Mesendoderm (in vitro differentiated cells): ENCODE data around the gene LYRM1.

Source experiments
- DNase-seq: peaks from one replicate; pipeline ENCODE4 v3.0.0; 2013
- H2AK5ac ChIP-seq: 2 replicates; pipeline ENCODE4 v1.6.1; 2013; ENCODE audit warnings: low read length, inconsistent platforms
- H2BK120ac ChIP-seq: 2 replicates; pipeline ENCODE4 v1.6.1; 2013; ENCODE audit warnings: low read depth, mild to moderate bottlenecking, low read length, moderate library complexity, mixed read lengths
- H2BK15ac ChIP-seq: replicated peaks from 2 replicates; pipeline ENCODE4 v1.6.1; 2013; ENCODE audit warnings: low read depth, mild to moderate bottlenecking, moderate library complexity
- H2BK5ac ChIP-seq: 2 replicates; pipeline ENCODE4 v1.6.1; 2013; ENCODE audit warnings: low read length, inconsistent platforms
- H3K18ac ChIP-seq: 2 replicates; pipeline ENCODE4 v1.6.1; 2013; ENCODE audit warnings: mild to moderate bottlenecking, low read length, mixed read lengths
- H3K23ac ChIP-seq: one replicate; pipeline ENCODE4 v1.6.1; 2013; ENCODE audit warnings: low read length
- H3K27ac ChIP-seq: 2 replicates; pipeline ENCODE4 v1.5.1; 2013; ENCODE audit warnings: low read depth, mild to moderate bottlenecking, inconsistent platforms, low read length, moderate library complexity
- H3K27me3 ChIP-seq: 2 replicates; pipeline ENCODE4 v1.6.1; 2013; ENCODE audit warnings: low read length, control low read depth, mild to moderate bottlenecking, inconsistent platforms; ENCODE audit not compliant: insufficient read depth, poor library complexity
- H3K36me3 ChIP-seq: 2 replicates; pipeline ENCODE4 v1.6.1; 2013; ENCODE audit warnings: low read length, inconsistent platforms; ENCODE audit not compliant: control insufficient read depth, insufficient read depth
- H3K4ac ChIP-seq: one replicate; pipeline ENCODE4 v1.6.1; 2013; ENCODE audit warnings: low read depth, mild to moderate bottlenecking, low read length, moderate library complexity
- H3K4me1 ChIP-seq: 2 replicates; pipeline ENCODE4 v1.6.1; 2013; ENCODE audit warnings: low read depth, low read length, inconsistent platforms; ENCODE audit not compliant: control insufficient read depth
- H3K4me2 ChIP-seq: 2 replicates; pipeline ENCODE4 v1.6.1; 2013; ENCODE audit warnings: low read length
- H3K4me3 ChIP-seq: 2 replicates; pipeline ENCODE4 v1.5.1; 2013; ENCODE audit warnings: mild to moderate bottlenecking, low read length
- H3K56ac ChIP-seq: one replicate; pipeline ENCODE4 v1.6.1; 2013; ENCODE audit warnings: low read length
- H3K79me1 ChIP-seq: 2 replicates; pipeline ENCODE4 v1.6.1; 2013; ENCODE audit warnings: low read length, inconsistent platforms
- H3K79me2 ChIP-seq: 2 replicates; pipeline ENCODE4 v1.6.1; 2013; ENCODE audit warnings: mild to moderate bottlenecking, low read length; ENCODE audit not compliant: control insufficient read depth, insufficient read depth
- H3K9ac ChIP-seq: 2 replicates; pipeline ENCODE4 v1.6.1; 2013; ENCODE audit warnings: low read length, inconsistent platforms
- H4K5ac ChIP-seq: one replicate; pipeline ENCODE4 v1.6.1; 2013; ENCODE audit warnings: low read length
- H4K8ac ChIP-seq: one replicate; pipeline ENCODE4 v1.6.1; 2013; ENCODE audit warnings: low read depth, mild to moderate bottlenecking, control low read depth, low read length, moderate library complexity
- WGBS: extraction: QIAGEN DNeasy Blood & Tissue Kit; methylation state at CpG from one replicate; pipeline ENCODE4 v1.1.7; 2013; ENCODE audit warnings: low lambda C conversion rate, missing lambda C conversion rate; ENCODE audit not compliant: insufficient coverage; ENCODE audit errors: extremely low coverage; 5-methylcytosine and 5-hydroxymethylcytosine counted together

The LYRM1 gene

DNA sequence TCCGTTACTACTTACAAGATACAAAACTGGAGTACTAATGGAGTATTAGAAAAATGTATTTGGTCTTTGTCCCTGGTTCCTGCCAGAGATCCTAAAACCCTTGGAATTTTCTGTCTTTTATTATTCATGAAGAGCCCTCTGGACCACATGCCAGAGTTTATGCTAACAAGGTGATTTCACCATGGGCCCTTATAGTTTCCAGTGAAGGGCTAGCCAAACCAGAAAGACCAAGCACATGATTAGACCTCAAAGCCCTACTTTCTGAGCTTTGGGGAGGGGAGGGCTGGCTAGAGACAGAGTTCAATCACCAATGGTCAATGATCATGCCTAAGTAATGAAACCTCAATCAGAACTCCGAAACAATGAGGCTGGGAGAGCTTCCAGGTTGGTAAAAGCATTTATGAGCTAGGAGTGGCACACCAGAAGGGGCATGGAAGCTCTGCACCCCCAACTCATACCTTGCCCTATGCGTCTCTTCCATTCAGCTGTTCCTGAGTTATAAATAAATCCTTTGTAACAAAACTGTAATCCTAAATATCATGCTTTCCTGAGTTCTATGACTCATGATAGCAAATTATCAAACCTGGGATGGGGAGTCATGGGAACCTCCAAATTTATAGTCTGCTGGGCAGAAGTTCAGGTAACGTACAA is 10.8 kb upstream of the LYRM1 start:
- H4K8ac ChIP-seq, result no peak overlapping the region
- no peak overlapping the region for H3K4me3 ChIP-seq
- no peak overlapping the region for H3K23ac ChIP-seq
- no peak overlapping the region for H4K5ac ChIP-seq
- DNase-seq, result peak; percentile 50
- H3K79me1 ChIP-seq, result peaks cover 20% of the 10 kb centered on the region
- H3K4me2 ChIP-seq, result no peak overlapping the region
- H2BK120ac ChIP-seq, result no peak overlapping the region
- no peak overlapping the region for H2BK15ac ChIP-seq
- WGBS, result no CpG with 5 or more reads among the region's 4 CpGs
- no peak overlapping the region for H3K56ac ChIP-seq
- no peak overlapping the region for H3K27ac ChIP-seq
- no peaks in the 10 kb centered on the region for H3K27me3 ChIP-seq
- H2AK5ac ChIP-seq, result no peak overlapping the region
- no peak overlapping the region for H3K9ac ChIP-seq
- H3K79me2 ChIP-seq, result peaks cover 18% of the 10 kb centered on the region
- no peak overlapping the region for H3K18ac ChIP-seq
- no peak overlapping the region for H2BK5ac ChIP-seq
- H3K4me1 ChIP-seq, result no peaks in the 10 kb centered on the region
- no peak overlapping the region for H3K4ac ChIP-seq
- H3K36me3 ChIP-seq, result no peaks in the 10 kb centered on the region

DNA sequence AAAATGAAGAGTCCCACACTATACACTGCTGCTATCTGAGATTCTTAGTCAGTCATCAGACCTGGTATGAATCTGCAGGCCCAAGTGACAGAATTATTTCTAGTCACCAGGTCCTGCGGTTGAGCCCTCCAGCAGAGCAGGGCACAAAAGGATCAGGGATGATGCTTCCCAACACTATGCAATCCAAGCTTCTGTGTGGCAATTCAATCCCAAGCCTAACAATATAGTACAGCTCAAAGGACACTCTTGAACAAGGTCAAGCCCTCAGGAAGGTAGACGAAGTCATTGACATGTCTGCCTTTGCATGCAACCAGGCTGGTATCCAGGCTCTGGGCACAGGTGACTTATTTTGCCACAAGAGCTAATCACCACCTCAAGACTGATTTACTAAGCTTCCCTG is 6.2 kb upstream of the LYRM1 start:
- Histone ChIP-seq H3K56ac (no peak overlapping the region), H2BK120ac (no peak overlapping the region), H2AK5ac (no peak overlapping the region), H3K4me1 (peaks cover 2% of the 10 kb centered on the region), H3K18ac (no peak overlapping the region), H4K8ac (no peak overlapping the region), H3K36me3 (no peaks in the 10 kb centered on the region), H3K27me3 (no peaks in the 10 kb centered on the region), H4K5ac (no peak overlapping the region), H3K4me3 (no peak overlapping the region), H2BK5ac (no peak overlapping the region), H3K27ac (no peak overlapping the region), H3K4ac (no peak overlapping the region), H3K79me1 (peaks cover 27% of the 10 kb centered on the region), H3K4me2 (no peak overlapping the region), H2BK15ac (no peak overlapping the region), H3K9ac (no peak overlapping the region), H3K79me2 (peaks cover 47% of the 10 kb centered on the region), H3K23ac (no peak overlapping the region)
- DNase-seq, result no peak
- WGBS, result no CpG with 5 or more reads among the region's 2 CpGs

DNA sequence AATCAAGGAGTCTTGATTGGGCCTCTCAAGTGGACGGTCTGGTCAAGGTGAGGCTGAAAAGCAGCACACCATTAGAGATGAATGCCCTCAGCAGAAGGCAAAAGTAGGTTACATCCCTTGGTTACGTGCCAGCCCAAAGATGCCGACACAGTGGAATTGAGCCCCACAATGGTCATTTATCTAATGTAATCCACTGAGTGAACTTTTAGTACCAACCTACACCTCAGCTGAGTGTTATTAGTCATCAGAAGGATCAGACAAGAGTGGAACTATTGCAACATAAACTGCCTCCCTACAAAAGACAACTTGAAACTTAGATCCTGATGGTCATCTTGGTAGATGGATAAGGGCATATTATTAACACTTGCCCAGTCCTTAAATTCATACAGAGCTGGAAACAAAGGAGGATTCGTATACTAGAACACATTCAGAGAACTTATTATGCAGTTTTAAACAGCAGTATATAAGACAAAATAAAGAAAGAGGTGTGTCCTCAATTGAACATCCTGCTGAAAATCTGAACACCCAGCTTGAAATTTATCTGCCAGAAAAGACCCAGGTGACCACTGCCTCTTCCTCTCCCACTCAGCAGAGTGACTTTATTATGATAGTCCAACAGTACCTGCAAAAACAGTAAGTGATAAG is 3.2 kb upstream of the LYRM1 start:
- Histone ChIP-seq H3K4ac (no peak overlapping the region), H3K18ac (no peak overlapping the region), H3K79me2 (peaks cover 44% of the 10 kb centered on the region), H3K4me3 (no peak overlapping the region), H3K79me1 (peaks cover 24% of the 10 kb centered on the region), H2AK5ac (no peak overlapping the region), H3K27me3 (no peaks in the 10 kb centered on the region), H4K5ac (no peak overlapping the region), H3K27ac (no peak overlapping the region), H2BK15ac (no peak overlapping the region), H4K8ac (no peak overlapping the region), H3K9ac (no peak overlapping the region), H2BK120ac (no peak overlapping the region), H3K56ac (no peak overlapping the region), H2BK5ac (no peak overlapping the region), H3K36me3 (no peaks in the 10 kb centered on the region), H3K4me2 (no peak overlapping the region), H3K4me1 (peaks cover 2% of the 10 kb centered on the region), H3K23ac (no peak overlapping the region)
- no CpG with 5 or more reads among the region's 4 CpGs for WGBS
- DNase-seq, result no peak

DNA sequence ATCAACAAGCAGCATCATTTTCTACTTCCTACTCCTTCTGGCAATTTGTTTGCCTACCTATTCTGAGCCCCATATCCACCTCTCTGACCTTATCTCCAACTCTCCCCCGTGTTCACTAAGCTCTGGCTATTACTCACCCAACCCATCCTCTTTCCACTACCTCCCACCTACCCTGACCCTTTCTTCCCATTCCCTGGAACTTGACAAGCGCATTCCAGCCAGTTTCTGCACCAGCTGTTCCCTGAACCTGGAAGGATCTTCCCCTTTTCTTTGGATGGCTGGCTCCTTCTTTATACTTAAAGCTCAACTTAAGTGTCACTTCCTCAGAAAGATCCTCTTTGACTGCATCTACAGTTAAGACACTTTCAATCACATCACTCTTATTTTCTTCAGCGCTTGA is 2.6 kb upstream of the LYRM1 start:
- Histone ChIP-seq H3K4ac (no peak overlapping the region), H3K79me2 (peaks cover 41% of the 10 kb centered on the region), H3K18ac (no peak overlapping the region), H2BK120ac (no peak overlapping the region), H3K4me2 (no peak overlapping the region), H3K27ac (no peak overlapping the region), H3K4me3 (no peak overlapping the region), H4K5ac (no peak overlapping the region), H2AK5ac (no peak overlapping the region), H3K23ac (peak overlapping the region; percentile 29), H3K36me3 (no peaks in the 10 kb centered on the region), H2BK15ac (no peak overlapping the region), H2BK5ac (no peak overlapping the region), H3K56ac (no peak overlapping the region), H3K79me1 (peaks cover 24% of the 10 kb centered on the region), H3K27me3 (no peaks in the 10 kb centered on the region), H3K9ac (peak overlapping the region; percentile 18), H4K8ac (no peak overlapping the region), H3K4me1 (peaks cover 2% of the 10 kb centered on the region)
- no CpG with 5 or more reads among the region's 3 CpGs for WGBS
- peak; percentile 54 for DNase-seq

DNA sequence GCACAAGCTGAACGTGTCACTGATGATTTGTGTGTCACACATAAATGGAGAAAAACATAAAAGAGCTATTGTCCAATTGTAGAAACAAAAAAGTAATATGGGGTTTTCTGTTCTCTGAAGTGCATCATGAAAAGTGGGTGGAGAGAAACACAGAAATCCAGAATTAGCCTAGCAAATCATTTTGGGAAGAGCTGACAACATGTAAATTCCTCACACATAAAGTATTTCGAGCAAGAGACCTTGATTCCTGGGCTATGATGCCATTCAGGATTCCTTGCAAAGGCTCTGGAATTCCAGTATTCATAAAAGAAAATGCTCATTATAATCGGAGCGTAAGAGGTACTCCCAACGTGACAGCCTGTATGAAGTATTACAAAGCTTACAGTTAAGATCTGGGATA is 1.5 kb upstream of the LYRM1 start:
- Histone ChIP-seq H3K79me1 (peaks cover 24% of the 10 kb centered on the region), H3K79me2 (peaks cover 40% of the 10 kb centered on the region), H2BK5ac (no peak overlapping the region), H3K4ac (no peak overlapping the region), H3K4me2 (peak overlapping the region; percentile 61), H3K36me3 (no peaks in the 10 kb centered on the region), H3K56ac (peak overlapping the region; percentile 95), H4K5ac (no peak overlapping the region), H3K27ac (no peak overlapping the region), H2BK120ac (no peak overlapping the region), H3K18ac (no peak overlapping the region), H4K8ac (no peak overlapping the region), H3K4me3 (peak overlapping the region; percentile 88), H2AK5ac (no peak overlapping the region), H2BK15ac (no peak overlapping the region), H3K4me1 (peaks cover 2% of the 10 kb centered on the region), H3K23ac (no peak overlapping the region), H3K27me3 (no peaks in the 10 kb centered on the region), H3K9ac (peak overlapping the region; percentile 92)
- peak; percentile 44 for DNase-seq
- WGBS, result no CpG with 5 or more reads among the region's 5 CpGs
